Nucleus accumbens (tissue), 56 donors: Measurements from ENCODE around the gene PPP1R14B.

Experiments used
- DNase-seq, 56 donors: peaks; one replicate each; lab custom pipeline; 2025; lab: John Stamatoyannopoulos, UW

PPP1R14B gene

DNA sequence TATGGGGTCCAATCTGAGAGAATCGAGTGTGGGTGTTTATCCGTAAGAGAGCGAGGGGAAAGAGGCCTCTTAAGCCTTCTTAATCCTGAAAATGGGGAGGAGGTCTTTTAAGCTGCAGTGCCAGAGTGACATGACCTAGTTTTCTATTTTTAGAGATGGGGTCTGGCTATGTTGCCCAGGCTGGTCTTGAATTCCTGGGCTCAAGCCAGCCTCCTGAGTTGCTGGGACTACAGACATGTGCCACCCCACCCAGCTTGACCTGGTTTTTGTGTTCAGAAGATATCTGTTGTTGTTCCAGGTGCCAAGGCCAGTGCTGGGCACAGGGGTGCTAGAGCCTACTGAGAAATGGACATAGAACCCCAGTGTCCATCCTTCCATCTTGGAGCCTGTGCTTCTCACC lies 36.3 kb upstream of the PPP1R14B start:
- DNase-seq, result no peak

DNA sequence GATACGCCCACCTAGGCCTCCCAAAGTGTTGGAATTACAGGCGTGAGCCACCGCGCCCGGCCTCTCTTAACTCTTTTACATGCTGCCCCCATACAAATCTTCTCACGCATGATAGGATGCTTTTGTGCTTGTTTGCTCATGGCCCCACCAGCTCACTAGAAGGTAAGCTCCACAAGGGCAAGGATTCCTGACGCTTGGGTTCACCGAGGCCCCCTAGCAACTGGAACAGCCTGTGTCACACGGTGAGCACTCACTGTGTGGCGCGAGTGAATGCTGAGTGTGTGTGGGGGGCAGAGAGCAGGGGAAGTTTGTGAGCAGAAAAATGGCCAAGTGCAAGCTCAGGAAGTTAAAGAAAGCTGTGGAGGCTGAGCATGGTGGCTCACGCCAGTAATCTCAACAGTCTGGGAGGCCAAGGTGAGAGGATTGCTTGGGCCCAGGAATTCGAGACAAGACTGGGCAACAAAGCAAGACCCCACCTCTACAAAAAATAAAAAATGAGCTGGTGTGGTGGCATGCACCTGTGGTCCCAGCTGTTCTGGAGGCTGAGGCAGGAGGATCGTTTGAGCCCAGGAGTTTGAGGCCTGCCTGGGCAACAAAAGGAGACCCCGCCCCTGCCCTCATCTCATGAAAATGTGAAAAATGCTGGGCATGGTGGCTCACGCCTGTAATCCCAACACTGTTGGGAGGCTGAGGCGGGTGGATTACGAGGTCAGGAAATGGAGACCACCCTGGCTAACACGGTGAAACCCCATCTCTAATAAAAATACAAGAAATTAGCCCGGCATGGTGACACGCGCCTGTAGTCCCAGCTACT lies 35.4 kb upstream of the PPP1R14B start:
- no peak for DNase-seq

DNA sequence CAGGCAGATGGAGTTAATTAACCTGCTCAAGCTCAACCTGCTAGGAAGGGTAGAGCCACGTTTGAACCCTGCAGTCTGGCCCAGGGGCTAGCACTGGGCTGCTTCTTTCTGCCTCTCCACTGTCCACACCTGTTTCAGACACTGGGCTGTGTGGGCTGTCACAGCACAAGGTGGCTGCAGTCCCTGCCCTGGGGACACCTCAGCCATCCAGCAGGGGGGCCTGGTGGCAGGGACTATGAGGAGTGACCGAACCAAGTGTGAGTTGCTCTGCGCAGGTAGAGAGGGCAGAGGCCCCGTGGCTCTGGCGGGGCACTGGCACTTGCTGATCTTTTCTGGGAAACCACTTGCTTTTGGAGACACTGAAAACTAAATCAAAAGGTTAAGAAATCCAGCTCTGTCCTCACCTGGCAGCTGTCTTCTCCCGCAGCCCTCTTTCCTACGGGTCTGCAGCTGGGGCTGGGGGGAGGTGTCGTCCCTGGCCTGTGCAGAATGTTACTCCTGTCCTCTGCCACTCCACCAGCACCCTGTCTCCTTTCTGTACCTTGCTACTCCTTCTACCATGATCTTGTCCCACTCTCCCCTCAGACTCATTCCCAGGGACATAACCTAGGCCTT lies 31.9 kb upstream of the PPP1R14B start:
- no peak for DNase-seq

- DNase-seq, result no peak
Measured at GRCh38 chr11:64276653-64277431, 30.1 kb upstream of the PPP1R14B start.

DNA sequence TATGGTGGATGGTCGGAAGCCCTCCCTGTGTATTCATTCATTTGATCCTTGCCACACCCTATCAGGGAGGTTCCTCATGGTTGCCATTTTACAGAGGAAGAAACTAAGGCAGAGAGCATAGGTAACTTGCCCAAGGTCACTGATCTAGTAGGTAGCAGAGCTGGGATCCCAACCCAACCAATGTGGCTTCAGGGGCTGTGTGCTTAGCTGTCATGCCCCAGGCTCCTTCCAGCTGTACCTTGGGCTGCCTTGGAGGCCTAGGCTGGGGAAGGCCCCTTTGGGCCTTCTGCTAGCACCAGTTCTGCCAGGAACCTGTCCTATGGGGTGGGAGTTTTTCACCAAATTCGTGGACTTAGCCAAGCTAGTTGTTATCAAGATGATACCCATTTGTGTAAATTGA lies 29.1 kb upstream of the PPP1R14B start:
- no peak for DNase-seq

DNA sequence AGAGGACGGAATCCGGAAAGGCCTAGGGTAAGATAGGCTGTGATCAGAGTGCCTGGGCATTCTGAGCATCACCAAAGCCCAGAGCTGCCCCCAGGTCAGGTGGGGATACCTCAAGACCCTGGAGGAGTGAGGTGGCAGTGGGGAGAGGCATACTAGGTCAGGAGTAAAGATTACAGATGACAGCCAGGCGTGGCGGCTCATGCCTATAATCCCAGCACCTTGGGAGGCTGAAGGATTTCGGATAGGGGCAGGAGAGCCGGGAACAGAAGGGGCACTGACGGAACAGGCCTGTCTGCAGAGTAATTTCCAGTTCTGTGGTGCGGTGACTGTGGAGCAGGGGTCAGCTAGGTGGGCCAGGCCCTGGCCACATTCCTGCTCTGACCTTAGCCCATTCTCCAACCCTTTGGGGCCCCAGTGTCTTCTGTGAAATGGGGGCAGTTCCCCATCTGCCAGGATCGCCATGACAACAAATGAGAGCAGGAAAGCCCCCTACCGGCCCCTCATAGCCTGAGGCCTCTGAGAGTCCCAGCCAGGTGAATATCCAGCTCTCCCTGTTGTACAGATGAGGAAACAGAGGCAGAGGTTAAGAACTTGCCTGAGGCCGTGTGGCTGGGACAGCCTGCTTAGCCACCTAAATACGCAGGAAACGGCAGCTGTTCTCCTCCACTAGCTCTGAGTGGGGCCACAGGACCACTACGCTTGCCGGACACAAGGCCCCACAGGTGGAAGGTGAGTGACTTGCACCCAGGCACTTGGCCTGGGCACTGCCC lies 28.5 kb upstream of the PPP1R14B start:
- DNase-seq, result no peak

DNA sequence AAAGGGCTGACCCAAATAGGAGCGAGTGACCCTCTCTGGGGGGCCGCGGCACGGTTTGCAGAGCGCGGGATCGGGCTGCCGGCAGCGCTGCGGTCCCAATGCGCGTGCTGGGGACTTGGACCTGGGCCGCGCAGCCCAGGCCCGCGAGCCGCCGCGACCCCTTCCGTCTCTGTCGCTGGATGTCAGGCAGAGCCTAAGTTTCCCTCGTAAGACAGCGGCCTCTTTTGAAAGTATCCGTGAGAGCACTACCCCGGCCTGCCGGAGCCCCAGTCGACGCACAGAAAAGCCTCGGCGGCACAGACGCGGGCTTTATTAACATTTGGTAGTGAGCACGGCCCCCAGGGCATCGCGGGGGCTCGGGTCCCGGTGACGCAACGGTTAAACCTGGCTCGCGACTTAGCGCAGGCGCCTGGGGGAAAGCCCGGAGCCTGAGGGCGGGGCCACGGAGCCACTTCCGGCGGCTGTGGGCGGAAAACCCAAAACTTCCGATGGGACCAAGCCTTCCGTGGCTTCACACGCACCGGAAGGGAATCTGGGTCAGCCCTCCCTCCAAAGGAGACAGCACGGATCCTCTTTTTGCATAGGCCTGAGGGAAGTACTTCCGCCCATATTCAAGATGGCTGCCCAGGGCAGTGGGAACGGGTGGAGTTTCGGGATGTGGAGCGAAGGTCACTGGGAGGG lies 22.9 kb upstream of the PPP1R14B start:
- DNase-seq, result peak; percentile 90 to 100 (median 99)

- DNase-seq, result peak in 11 of 56 donors; percentile 32 to 73 (median 64)
Measured at GRCh38 chr11:64268893-64269539, 22.3 kb upstream of the PPP1R14B start.

GRCh38 chr11:64268025-64268892 lies 21.5 kb upstream of the PPP1R14B start:
- peak in 3 of 56 donors; percentile 19 to 41 (median 33) for DNase-seq

- no peak for DNase-seq
Measured at GRCh38 chr11:64267207-64267945, 20.6 kb upstream of the PPP1R14B start.

DNA sequence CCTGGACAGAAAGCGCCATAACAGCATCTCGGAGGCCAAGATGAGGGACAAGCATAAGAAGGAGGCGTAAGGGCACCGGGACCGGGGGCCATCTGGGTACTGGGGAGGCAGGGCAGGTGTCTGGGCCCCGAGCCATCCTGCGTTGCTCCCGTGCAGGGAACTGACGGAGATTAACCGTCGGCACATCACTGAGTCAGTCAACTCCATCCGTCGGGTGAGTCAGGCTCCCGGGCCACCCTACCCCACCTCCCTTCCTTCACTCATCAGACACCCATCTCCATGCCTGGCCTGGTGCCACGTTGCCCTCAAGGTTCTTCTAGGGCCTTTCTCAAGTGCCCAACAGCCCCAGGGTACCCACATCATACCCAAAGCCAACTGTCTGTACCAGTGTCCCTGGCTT lies 19.6 kb upstream of the PPP1R14B start:
- DNase-seq, result no peak

DNA sequence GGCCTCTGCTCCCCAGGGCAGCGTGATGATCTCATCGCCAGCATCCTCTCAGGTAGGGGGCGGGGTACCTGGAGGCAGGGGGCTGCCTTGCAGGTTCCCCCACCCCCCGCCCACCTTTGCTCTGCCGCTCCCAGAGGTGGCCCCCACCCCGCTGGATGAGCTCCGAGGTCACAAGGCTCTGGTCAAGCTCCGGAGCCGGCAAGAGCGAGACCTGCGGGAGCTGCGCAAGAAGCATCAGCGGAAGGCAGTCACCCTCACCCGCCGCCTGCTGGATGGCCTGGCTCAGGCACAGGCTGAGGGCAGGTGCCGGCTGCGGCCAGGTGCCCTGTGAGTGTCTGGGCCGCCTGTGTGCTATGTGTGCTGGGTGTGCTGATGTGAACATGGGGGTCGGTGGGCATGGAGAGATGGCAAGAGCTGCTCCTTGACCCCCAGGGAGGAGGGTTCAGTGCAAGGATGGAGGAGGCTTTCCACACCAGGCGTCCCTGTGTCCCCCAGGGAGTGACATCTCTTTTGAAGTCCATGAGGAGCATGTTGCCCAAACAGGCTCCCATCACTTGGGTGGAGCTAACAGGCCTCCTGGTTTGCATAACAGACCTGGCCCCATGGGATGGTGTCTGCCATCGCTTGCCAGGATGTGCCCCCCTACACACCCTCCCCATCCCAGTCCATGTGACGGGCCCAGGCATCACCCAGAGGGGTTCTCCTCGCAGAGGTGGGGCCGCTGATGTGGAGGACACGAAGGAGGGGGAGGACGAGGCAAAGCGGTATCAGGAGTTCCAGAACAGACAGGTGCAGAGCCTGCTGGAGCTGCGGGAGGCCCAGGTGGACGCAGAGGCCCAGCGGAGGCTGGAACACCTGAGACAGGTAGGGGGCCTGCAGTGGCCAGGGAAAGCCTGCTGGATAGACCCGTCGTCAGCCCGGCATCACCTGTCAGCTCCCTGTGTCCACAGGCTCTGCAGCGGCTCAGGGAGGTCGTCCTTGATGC lies 18.7 kb upstream of the PPP1R14B start:
- DNase-seq, result no peak

GRCh38 chr11:64264371-64264852 lies 17.7 kb upstream of the PPP1R14B start:
- no peak for DNase-seq

- DNase-seq, result no peak
Measured at GRCh38 chr11:64263947-64264317, 17.2 kb upstream of the PPP1R14B start.

- no peak for DNase-seq
Measured at GRCh38 chr11:64263021-64263946, 16.5 kb upstream of the PPP1R14B start.
